PC-3 (cell line): ENCODE measurements around the gene MAD1L1. TPM values are rescaled to one million over a fixed set of nuclear protein-coding genes. Genes with fewer than 3 reads are reported as not detected.

ENCODE experiments used
- ATAC-seq: fragments of 200-7000 bp; cut with Tn5 transposase; 2 replicates; pipeline ENCODE4 v1.9.1; 2020; ENCODE audit warnings: mild to moderate bottlenecking, moderate library complexity
- BruUV-seq: library from RNA; stranded (reverse); fragments of 400-500 nt; replicated peaks from 2 replicates; lab custom pipeline; 2021; lab: Mats Ljungman, UMichigan
- CTCF ChIA-PET: fragments of 300-600 bp; sonication (Branson Sonifier 250); formaldehyde crosslinking; loops from one replicate; lab custom pipeline; 2022; ENCODE audit warnings: antibody characterized with exemption; lab: Charles Lee
- POLR2A ChIA-PET: fragments of 300-600 bp; sonication (Branson Sonifier 250); formaldehyde crosslinking; loops from one replicate; lab custom pipeline; 2022; ENCODE audit warnings: antibody characterized with exemption; ENCODE audit not compliant: unreplicated experiment; lab: Charles Lee
- DNase-seq: peaks from one replicate; pipeline ENCODE4 v3.0.0-alpha.2; 2015
- H2AFZ ChIP-seq: fragments of 300-600 bp; sonication (generic); 2 replicates; pipeline ENCODE4 v1.6.0; 2016; ENCODE audit warnings: antibody characterized with exemption, low read length
- H3F3A ChIP-seq: fragments of 300-600 bp; sonication (generic); one replicate; pipeline ENCODE4 v1.6.0; 2017; ENCODE audit warnings: antibody characterized with exemption, low read length, control low read depth, mild to moderate bottlenecking; ENCODE audit not compliant: unreplicated experiment
- H3K27ac ChIP-seq: fragments of 300-600 bp; sonication (generic); 2 replicates; pipeline ENCODE4 v1.5.1; 2016; ENCODE audit warnings: mild to moderate bottlenecking, low read length
- H3K27me3 ChIP-seq: fragments of 300-600 bp; sonication (generic); 2 replicates; pipeline ENCODE4 v1.6.1; 2016; ENCODE audit warnings: low read length, mixed read lengths
- H3K36me3 ChIP-seq: fragments of 300-600 bp; sonication (generic); 2 replicates; pipeline ENCODE4 v1.6.1; 2016; ENCODE audit warnings: low read depth, mixed run types, low read length, mixed read lengths
- H3K4me1 ChIP-seq: fragments of 300-600 bp; sonication (generic); 2 replicates; pipeline ENCODE4 v1.5.1; 2016; ENCODE audit warnings: low read length; ENCODE audit not compliant: insufficient read depth
- H3K4me2 ChIP-seq: fragments of 300-600 bp; sonication (generic); 2 replicates; pipeline ENCODE4 v1.6.0; 2016; ENCODE audit warnings: low read length
- H3K4me3 ChIP-seq: fragments of 300-600 bp; sonication (generic); 2 replicates; pipeline ENCODE4 v1.5.1; 2016; ENCODE audit warnings: mild to moderate bottlenecking, low read length, mixed read lengths
- H3K79me2 ChIP-seq: fragments of 300-600 bp; sonication (generic); 2 replicates; pipeline ENCODE4 v1.6.1; 2017; ENCODE audit warnings: low read length, mixed read lengths
- H3K9ac ChIP-seq: fragments of 300-600 bp; sonication (generic); 2 replicates; pipeline ENCODE4 v1.6.0; 2016; ENCODE audit warnings: mild to moderate bottlenecking, low read length
- H3K9me2 ChIP-seq: fragments of 300-600 bp; sonication (generic); replicated peaks from 2 replicates; pipeline ENCODE4 v1.6.1; 2016; ENCODE audit warnings: mixed run types, low read length, mixed read lengths
- H3K9me3 ChIP-seq: fragments of 300-600 bp; sonication (generic); 2 replicates; pipeline ENCODE4 v1.6.1; 2016; ENCODE audit warnings: low read length, mixed read lengths
- H4K20me1 ChIP-seq: fragments of 300-600 bp; sonication (generic); 2 replicates; pipeline ENCODE4 v1.6.1; 2016; ENCODE audit warnings: low read length, mixed read lengths
- CTCF ChIP-seq: fragments of 300-600 bp; sonication (generic); conservative IDR thresholded peaks from 2 replicates; pipeline ENCODE4 v1.5.1; 2017; ENCODE audit warnings: antibody characterized with exemption, low read depth, mild to moderate bottlenecking, low read length
- EZH2 ChIP-seq: fragments of 300-600 bp; sonication (generic); IDR thresholded peaks from one replicate; pipeline ENCODE4 v1.6.1; 2017; ENCODE audit warnings: antibody characterized with exemption, mild to moderate bottlenecking, low read length; ENCODE audit not compliant: unreplicated experiment
- EZH2phosphoT487 ChIP-seq: fragments of 300-600 bp; sonication (generic); IDR thresholded peaks from 2 replicates; pipeline ENCODE4 v1.6.1; 2018; ENCODE audit warnings: mild to moderate bottlenecking, antibody characterized with exemption, low read length, borderline replicate concordance
- intact Hi-C: fragments of 100-400 bp; cut with micrococcal nuclease; formaldehyde crosslinking; loops from 2 replicates; pipeline ENCODE4 v1.9.0; 2023
- total RNA-seq: library from RNA; depleted of rRNA; stranded (reverse); fragments of >200 nt; gene quantifications from 2 replicates; pipeline ENCODE4 v1.2.3, GENCODE V29; 2014

MAD1L1 gene
- total RNA-seq, 1 experiment from 2014 or later = 88.4 TPM

- no peaks in the 10 kb centered on the region for H3K9me2 ChIP-seq
- no peak overlapping the region for H3K4me3 ChIP-seq
- H3F3A ChIP-seq = no peaks in the 10 kb centered on the region
- H3K9ac ChIP-seq = no peak overlapping the region
- POLR2A ChIA-PET = no interaction called here
- DNase-seq (no peak), ATAC-seq (no peak)
- no peaks in the 10 kb centered on the region for H3K27me3 ChIP-seq
- H3K36me3 ChIP-seq = no peaks in the 10 kb centered on the region
- H3K79me2 ChIP-seq = no peaks in the 10 kb centered on the region
- H4K20me1 ChIP-seq = no peaks in the 10 kb centered on the region
- H3K9me3 ChIP-seq = no peaks in the 10 kb centered on the region
- H2AFZ ChIP-seq = no peak overlapping the region
- BruUV-seq = no TSS peak
- no peaks in the 10 kb centered on the region for H3K4me1 ChIP-seq
- CTCF ChIA-PET = no interaction called here
- intact Hi-C loops = no loop called here
- no peak overlapping the region for H3K27ac ChIP-seq
- H3K4me2 ChIP-seq = no peak overlapping the region
- TF ChIP-seq CTCF = no peak
- TF ChIP-seq EZH2phosphoT487 = no peak
- TF ChIP-seq EZH2 = no peak
Observed at GRCh38 chr7:1987591-1988532, 244.9 kb downstream of the MAD1L1 start.

GRCh38 chr7:1987084-1987535 is 245.6 kb downstream of the MAD1L1 start:
- intact Hi-C loops = no loop called here
- H3K36me3 ChIP-seq = no peaks in the 10 kb centered on the region

More at GRCh38 chr7:1987084-1987535, 245.6 kb downstream of the MAD1L1 start:
- ATAC-seq (no peak), DNase-seq (no peak)
- ChIA-PET POLR2A (no interaction called here), CTCF (no interaction called here)
- Histone ChIP-seq H3K4me1 (no peaks in the 10 kb centered on the region), H3F3A (no peaks in the 10 kb centered on the region), H3K4me2 (no peak overlapping the region), H3K9ac (no peak overlapping the region), H4K20me1 (no peaks in the 10 kb centered on the region), H3K79me2 (no peaks in the 10 kb centered on the region), H3K27ac (no peak overlapping the region), H3K9me3 (no peaks in the 10 kb centered on the region), H3K9me2 (no peaks in the 10 kb centered on the region), H2AFZ (no peak overlapping the region), H3K27me3 (no peaks in the 10 kb centered on the region), H3K4me3 (no peak overlapping the region)
- TF ChIP-seq CTCF = no peak
- no peak for TF ChIP-seq EZH2phosphoT487
- no peak for TF ChIP-seq EZH2
- BruUV-seq = no TSS peak
